Hepatocyte (in vitro differentiated cells): Measurements from ENCODE around the gene C18orf63. TPM values are rescaled to one million over a fixed set of nuclear protein-coding genes. Genes with fewer than 3 reads are reported as not detected.

ENCODE experiments used
- DNase-seq: peaks from one replicate; pipeline ENCODE4 v3.0.0-alpha.2; 2016; ENCODE audit warnings: low spot score
- H2AFZ ChIP-seq: fragments of 200-600 bp; sonication (generic); 2 replicates; pipeline ENCODE4 v1.6.0; 2016; ENCODE audit warnings: antibody characterized with exemption, mild to moderate bottlenecking
- H3K27ac ChIP-seq: fragments of 200-600 bp; sonication (generic); 2 replicates; pipeline ENCODE4 v1.5.1; 2016; ENCODE audit warnings: mild to moderate bottlenecking
- H3K27me3 ChIP-seq: fragments of 200-600 bp; sonication (generic); 2 replicates; pipeline ENCODE4 v1.6.1; 2016
- H3K36me3 ChIP-seq: fragments of 200-600 bp; sonication (generic); replicated peaks from 2 replicates; pipeline ENCODE4 v1.5.1; 2016; ENCODE audit warnings: low read depth; ENCODE audit not compliant: insufficient read depth
- H3K4me1 ChIP-seq: fragments of 200-600 bp; sonication (generic); 2 replicates; pipeline ENCODE4 v1.5.1; 2016; ENCODE audit warnings: mild to moderate bottlenecking, moderate library complexity; ENCODE audit not compliant: insufficient read depth
- H3K4me2 ChIP-seq: fragments of 200-600 bp; sonication (generic); 2 replicates; pipeline ENCODE4 v1.6.0; 2016
- H3K4me3 ChIP-seq: fragments of 200-600 bp; sonication (generic); 2 replicates; pipeline ENCODE4 v1.5.1; 2016; ENCODE audit warnings: mild to moderate bottlenecking
- H3K79me2 ChIP-seq: fragments of 200-600 bp; sonication (generic); 2 replicates; pipeline ENCODE4 v1.6.0; 2017; ENCODE audit warnings: mild to moderate bottlenecking
- H3K9me2 ChIP-seq: fragments of 200-600 bp; sonication (generic); replicated peaks from 2 replicates; pipeline ENCODE4 v1.6.0; 2017; ENCODE audit warnings: mild to moderate bottlenecking; ENCODE audit not compliant: insufficient read depth
- H3K9me3 ChIP-seq: fragments of 200-600 bp; sonication (generic); 2 replicates; pipeline ENCODE4 v1.5.1; 2016; ENCODE audit warnings: low read depth, mild to moderate bottlenecking
- H4K20me1 ChIP-seq: fragments of 200-600 bp; sonication (generic); 2 replicates; pipeline ENCODE4 v1.6.0; 2016; ENCODE audit warnings: mild to moderate bottlenecking; ENCODE audit not compliant: insufficient read depth, poor library complexity, severe bottlenecking
- EZH2 ChIP-seq: fragments of 200-600 bp; sonication (generic); IDR thresholded peaks from 2 replicates; pipeline ENCODE4 v1.6.1; 2016; ENCODE audit warnings: antibody characterized with exemption, mild to moderate bottlenecking, borderline replicate concordance
- EZH2phosphoT487 ChIP-seq: fragments of 200-600 bp; sonication (generic); IDR thresholded peaks from one replicate; pipeline ENCODE4 v1.6.1; 2018; ENCODE audit warnings: antibody characterized with exemption, mild to moderate bottlenecking, low read depth, moderate library complexity; ENCODE audit not compliant: unreplicated experiment, severe bottlenecking
- WGBS: methylation state at CpG from one replicate; pipeline ENCODE4 v1.1.6; 2016; ENCODE audit warnings: low lambda C conversion rate; ENCODE audit errors: missing lambda C conversion rate; 5-methylcytosine and 5-hydroxymethylcytosine counted together
- polyA plus RNA-seq: library from polyadenylated mRNA; unstranded; fragments of >200 nt; fragmentation: Nextera tagmentation; extraction: Ambion mirVana; gene quantifications from 2 replicates; pipeline ENCODE4 v1.2.1, GENCODE V29; 2016
- total RNA-seq: library from RNA; depleted of rRNA; stranded (reverse); fragments of >200 nt; gene quantifications from 2 replicates; pipeline ENCODE4 v1.2.3, GENCODE V29; 2014
- TF ChIP-seq, protein P1 (sequence below): fragments of 200-600 bp; sonication (generic); IDR thresholded peaks from 2 replicates; pipeline ENCODE4 v1.5.1; 2016; ENCODE audit warnings: antibody characterized with exemption, mild to moderate bottlenecking; ENCODE audit not compliant: poor library complexity

Gene C18orf63
- total and polyA plus RNA-seq, 2 experiments from 2014 or later: not detected

GRCh38 chr18:74367905-74368304 lies 52.3 kb downstream of the C18orf63 start:
- H3K79me2 ChIP-seq: no peaks in the 10 kb centered on the region
- H3K4me2 ChIP-seq: no peak overlapping the region
- no peak overlapping the region for H3K4me3 ChIP-seq
- no peaks in the 10 kb centered on the region for H3K9me3 ChIP-seq
- no peak for DNase-seq
- H3K4me1 ChIP-seq: peaks cover 19% of the 10 kb centered on the region
- no peaks in the 10 kb centered on the region for H4K20me1 ChIP-seq
- TF ChIP-seq, protein P1, sequence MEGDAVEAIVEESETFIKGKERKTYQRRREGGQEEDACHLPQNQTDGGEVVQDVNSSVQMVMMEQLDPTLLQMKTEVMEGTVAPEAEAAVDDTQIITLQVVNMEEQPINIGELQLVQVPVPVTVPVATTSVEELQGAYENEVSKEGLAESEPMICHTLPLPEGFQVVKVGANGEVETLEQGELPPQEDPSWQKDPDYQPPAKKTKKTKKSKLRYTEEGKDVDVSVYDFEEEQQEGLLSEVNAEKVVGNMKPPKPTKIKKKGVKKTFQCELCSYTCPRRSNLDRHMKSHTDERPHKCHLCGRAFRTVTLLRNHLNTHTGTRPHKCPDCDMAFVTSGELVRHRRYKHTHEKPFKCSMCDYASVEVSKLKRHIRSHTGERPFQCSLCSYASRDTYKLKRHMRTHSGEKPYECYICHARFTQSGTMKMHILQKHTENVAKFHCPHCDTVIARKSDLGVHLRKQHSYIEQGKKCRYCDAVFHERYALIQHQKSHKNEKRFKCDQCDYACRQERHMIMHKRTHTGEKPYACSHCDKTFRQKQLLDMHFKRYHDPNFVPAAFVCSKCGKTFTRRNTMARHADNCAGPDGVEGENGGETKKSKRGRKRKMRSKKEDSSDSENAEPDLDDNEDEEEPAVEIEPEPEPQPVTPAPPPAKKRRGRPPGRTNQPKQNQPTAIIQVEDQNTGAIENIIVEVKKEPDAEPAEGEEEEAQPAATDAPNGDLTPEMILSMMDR: no peak
- TF ChIP-seq EZH2 (no peak), EZH2phosphoT487 (no peak)
- WGBS: 96% methylated on average over 10 of the region's 10 CpGs
- H3K36me3 ChIP-seq: no peaks in the 10 kb centered on the region
- no peaks in the 10 kb centered on the region for H3K9me2 ChIP-seq
- H3K27me3 ChIP-seq: no peaks in the 10 kb centered on the region
- H2AFZ ChIP-seq: no peak overlapping the region
- H3K27ac ChIP-seq: peak overlapping the region; percentile 85

GRCh38 chr18:74368901-74369705 lies 53.5 kb downstream of the C18orf63 start:
- H3K36me3 ChIP-seq: no peaks in the 10 kb centered on the region
- H3K4me2 ChIP-seq: peak overlapping the region; percentile 63
- TF ChIP-seq EZH2phosphoT487 (no peak), EZH2 (no peak)
- TF ChIP-seq, protein P1: no peak
- H3K4me1 ChIP-seq: peaks cover 19% of the 10 kb centered on the region
- no peaks in the 10 kb centered on the region for H3K9me2 ChIP-seq
- peak; percentile 84 for DNase-seq
- no peak overlapping the region for H2AFZ ChIP-seq
- 18% methylated on average over 13 of the region's 13 CpGs for WGBS
- no peaks in the 10 kb centered on the region for H3K9me3 ChIP-seq
- H3K4me3 ChIP-seq: no peak overlapping the region
- H3K79me2 ChIP-seq: no peaks in the 10 kb centered on the region
- H4K20me1 ChIP-seq: no peaks in the 10 kb centered on the region
- H3K27me3 ChIP-seq: no peaks in the 10 kb centered on the region
- peak overlapping the region; percentile 85 for H3K27ac ChIP-seq

- peak overlapping the region; percentile 63 for H3K4me2 ChIP-seq
Measured at GRCh38 chr18:74370115-74370514, 54.5 kb downstream of the C18orf63 start.

DNA sequence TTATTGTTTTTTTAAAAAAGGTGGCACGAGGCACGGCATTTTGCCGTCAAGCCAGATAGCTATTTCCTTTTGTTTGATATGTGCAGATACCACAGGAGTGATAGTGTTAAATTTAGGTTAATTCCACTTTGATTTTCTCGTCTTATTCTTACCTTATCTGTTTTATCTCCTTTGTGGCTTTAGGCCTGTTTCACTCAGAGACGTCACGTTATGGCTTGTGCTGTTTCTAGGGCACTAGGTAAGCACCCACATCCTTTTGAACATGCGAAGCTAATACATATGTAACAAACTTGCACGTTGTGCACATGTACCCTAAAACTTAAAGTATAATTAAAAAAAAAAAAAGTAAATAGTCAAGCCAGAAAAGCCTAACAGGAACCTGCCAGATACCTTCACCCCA lies 57.8 kb downstream of the C18orf63 start:
- Histone ChIP-seq H3K79me2 (no peaks in the 10 kb centered on the region), H3K4me3 (no peak overlapping the region), H3K27me3 (no peaks in the 10 kb centered on the region), H3K9me2 (no peaks in the 10 kb centered on the region), H3K36me3 (no peaks in the 10 kb centered on the region), H3K27ac (no peak overlapping the region), H2AFZ (no peak overlapping the region), H3K4me2 (no peak overlapping the region), H3K9me3 (no peaks in the 10 kb centered on the region), H4K20me1 (no peaks in the 10 kb centered on the region), H3K4me1 (peaks cover 13% of the 10 kb centered on the region)
- no peak for DNase-seq
- TF ChIP-seq EZH2phosphoT487 (no peak), EZH2 (no peak)
- TF ChIP-seq, protein P1: no peak
- 84% methylated on average over 8 of the region's 8 CpGs for WGBS

More at GRCh38 chr18:74370115-74370514, 54.5 kb downstream of the C18orf63 start:
- Histone ChIP-seq H3K9me3 (no peaks in the 10 kb centered on the region), H3K36me3 (no peaks in the 10 kb centered on the region), H3K4me1 (peaks cover 19% of the 10 kb centered on the region), H2AFZ (no peak overlapping the region), H3K27me3 (no peaks in the 10 kb centered on the region), H4K20me1 (no peaks in the 10 kb centered on the region), H3K27ac (peak overlapping the region; percentile 85), H3K9me2 (no peaks in the 10 kb centered on the region), H3K4me3 (no peak overlapping the region), H3K79me2 (no peaks in the 10 kb centered on the region)
- peak; percentile 16 for DNase-seq
- TF ChIP-seq EZH2: no peak
- TF ChIP-seq EZH2phosphoT487: no peak
- whole genome bisulfite sequencing: 65% methylated on average over 2 of the region's 2 CpGs
